Left forelimb (tissue), 1 donor: ENCODE data around the gene SPRR3.
"Not testable (repeated sequence)": the region's sequence is repeated elsewhere in the genome, so short reads cannot be mapped to it uniquely, and the experiment has no call there.

Source experiments
- DNase-seq: peaks from one replicate; pipeline ENCODE4 v3.0.0-alpha.2; 2018; ENCODE audit warnings: low spot score

SPRR3 gene

DNA sequence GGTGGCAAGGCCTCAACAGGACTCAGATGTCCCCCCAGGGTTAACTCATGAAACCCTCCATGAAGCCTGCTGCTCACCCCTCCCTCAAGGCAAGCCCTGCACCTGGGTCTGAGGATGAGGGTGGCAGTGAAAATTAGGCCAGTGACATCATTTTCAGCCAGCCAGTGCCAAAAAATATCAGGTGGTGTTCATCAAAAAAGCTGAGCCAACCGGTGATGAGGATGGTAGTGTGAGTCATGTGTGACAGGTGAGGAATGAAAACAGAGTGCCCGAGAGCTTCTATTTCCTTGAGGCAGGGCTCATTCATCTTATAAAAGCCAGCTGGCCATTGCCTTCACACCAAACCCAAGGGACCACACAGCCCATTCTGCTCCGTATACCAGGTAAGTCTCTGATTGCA, 17.8 kb upstream of the SPRR3 start, which contains the start of gene SPRR1A:
Gene SPRR1A, plus strand, starts transcription at position 339 of the 400 bp plus-strand sequence. CDS start 1,150 bp downstream, outside the sequence.
- DNase-seq = no peak

- no peak for DNase-seq
Measured at GRCh38 chr1:152986578-152986977, 15.0 kb upstream of the SPRR3 start.

DNA sequence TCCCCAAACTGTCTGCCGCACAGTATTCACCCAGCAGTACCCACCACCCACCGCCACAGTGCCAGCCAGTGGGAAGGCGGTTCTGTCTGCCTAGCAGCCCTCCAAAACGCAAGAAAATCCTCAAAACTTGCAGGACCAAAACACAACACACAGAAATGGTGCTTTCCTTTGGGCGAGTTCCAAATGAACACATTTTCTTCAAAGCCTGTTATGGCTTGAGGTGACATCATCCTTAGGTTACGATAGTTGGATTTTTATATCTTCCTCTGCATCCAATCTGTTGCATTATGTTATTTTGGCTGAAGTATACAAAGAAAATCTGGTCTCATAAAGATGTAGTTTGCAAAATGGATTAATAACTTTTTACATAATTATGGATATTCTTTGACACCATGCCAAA, 8.4 kb upstream of the SPRR3 start:
- DNase-seq = no peak

GRCh38 chr1:152995842-152996241, 5.7 kb upstream of the SPRR3 start:
- DNase-seq = no peak

GRCh38 chr1:152996633-152997400, 4.7 kb upstream of the SPRR3 start:
- no peak for DNase-seq

DNA sequence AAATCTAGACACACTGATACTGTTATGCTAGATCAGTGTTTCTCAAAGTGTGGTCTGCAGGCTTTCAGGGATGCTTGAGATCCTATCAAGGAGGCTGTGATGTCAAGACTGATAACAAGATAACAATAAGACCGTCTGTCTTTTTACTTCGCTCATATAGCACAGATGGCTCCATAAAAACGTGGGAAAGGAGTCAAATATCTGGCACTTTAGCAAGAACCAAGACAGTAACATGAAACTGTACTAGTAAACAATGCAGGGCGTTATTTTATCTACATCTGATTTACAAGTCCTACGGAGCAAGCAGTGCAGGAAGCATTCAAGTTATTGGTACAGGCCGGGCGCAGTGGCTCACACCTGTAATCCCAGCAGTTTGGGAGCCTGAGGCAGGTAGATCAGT, 3.6 kb upstream of the SPRR3 start:
- DNase-seq = no peak

- no peak for DNase-seq
Measured at GRCh38 chr1:152998476-152998875, 3.1 kb upstream of the SPRR3 start.

- no peak for DNase-seq
Measured at GRCh38 chr1:152999818-153000217, 1.7 kb upstream of the SPRR3 start.

DNA sequence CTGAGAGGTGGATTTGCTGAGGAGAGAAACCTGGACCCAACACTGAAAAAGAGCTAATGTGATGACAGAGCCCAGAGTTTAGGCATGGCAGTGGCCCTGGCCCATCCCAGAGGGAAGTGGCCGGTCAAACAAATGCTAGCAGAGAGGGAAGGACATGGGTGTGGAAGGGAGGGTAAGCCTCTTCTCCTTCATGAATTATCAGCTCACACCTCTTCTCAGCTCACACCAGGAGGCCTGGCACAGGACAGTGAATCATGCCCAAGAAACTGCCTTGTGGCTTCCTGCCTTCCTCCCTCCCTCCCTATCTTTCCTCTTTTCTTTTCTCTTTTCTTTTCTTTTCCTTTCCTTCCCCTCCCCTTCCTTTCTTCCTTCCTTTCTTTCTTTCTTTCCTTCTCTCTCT, 1.3 kb upstream of the SPRR3 start:
- no peak for DNase-seq

DNA sequence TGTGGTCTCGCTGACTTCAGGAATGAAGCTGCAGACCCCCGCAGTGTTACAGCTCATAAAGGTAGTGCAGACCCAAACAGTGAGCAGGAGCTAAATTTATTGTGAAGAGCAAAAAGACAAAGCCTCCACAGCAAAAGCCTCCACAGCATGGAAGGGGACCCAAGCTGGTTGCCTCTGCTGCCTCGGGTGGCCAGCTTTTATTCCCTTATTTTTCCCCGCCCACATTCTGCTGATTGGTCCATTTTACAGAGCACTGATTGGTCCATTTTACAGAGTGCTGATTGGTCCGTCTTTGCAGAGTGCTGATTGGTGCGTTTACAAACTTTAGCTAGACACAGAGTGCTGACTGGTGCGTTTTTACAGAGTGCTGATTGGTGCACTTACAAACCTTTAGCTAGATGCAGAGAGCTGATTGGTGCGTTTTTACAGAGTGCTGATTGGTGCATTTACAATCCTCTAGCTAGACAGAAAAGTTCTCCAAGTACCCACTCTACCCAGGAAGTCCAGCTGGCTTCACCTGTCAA, 9.7 kb downstream of the SPRR3 start:
- not testable (repeated sequence) for DNase-seq

- DNase-seq = not testable (repeated sequence)
Measured at GRCh38 chr1:153021829-153022228, 20.3 kb downstream of the SPRR3 start.

- not testable (repeated sequence) for DNase-seq
Measured at GRCh38 chr1:153022340-153022739, 20.8 kb downstream of the SPRR3 start.

DNA sequence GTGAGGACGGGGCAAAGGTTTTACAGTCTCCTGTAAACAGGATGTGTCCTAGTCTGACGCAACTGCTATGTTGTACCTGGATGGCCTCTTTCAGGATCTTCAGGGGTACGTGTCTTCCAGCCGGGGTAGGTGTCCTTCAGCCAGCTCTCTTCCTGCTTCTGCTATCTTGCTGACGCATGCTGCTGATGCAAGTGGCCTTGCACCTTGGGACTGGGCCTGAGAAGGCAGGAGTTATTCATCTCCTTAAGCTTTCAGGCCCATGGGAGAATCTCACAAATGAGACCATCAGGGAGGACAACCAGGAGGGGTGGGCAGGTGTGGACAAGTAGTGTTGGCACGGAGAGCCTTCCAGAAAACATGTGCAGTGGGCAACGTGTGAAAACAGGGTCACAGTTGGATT, 21.6 kb downstream of the SPRR3 start:
- DNase-seq = no peak

- DNase-seq = no peak
Measured at GRCh38 chr1:153024413-153024812, 22.9 kb downstream of the SPRR3 start.

GRCh38 chr1:153025797-153026196, 24.2 kb downstream of the SPRR3 start:
- no peak for DNase-seq

DNA sequence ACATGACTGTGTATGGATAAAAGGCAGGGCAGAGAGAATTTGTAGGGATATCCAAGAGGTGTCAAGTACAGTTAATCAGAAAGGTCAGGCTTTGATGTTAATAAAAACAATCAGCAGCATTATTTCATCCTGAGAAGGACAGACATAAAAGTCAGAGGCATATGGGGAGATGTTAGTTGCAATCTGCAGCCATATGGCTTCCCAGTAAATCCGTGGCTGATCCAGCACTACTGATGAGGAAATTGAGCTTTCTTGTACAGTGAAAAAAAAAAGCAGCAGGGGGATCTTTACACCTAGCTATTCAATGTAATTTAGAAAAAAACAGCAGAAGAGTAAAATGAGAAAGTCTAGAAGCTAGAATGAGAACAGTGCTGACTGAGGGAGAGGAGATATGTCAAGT, 27.2 kb downstream of the SPRR3 start:
- DNase-seq = no peak

- no peak for DNase-seq
Measured at GRCh38 chr1:153030895-153031294, 29.3 kb downstream of the SPRR3 start, which contains the start of gene SPRR1B. Gene SPRR1B, plus strand, starts transcription at chr1:153031203. Its CDS starts 1,143 bp downstream, at chr1:153032346.

- DNase-seq = no peak
Measured at GRCh38 chr1:153032073-153032472, 30.5 kb downstream of the SPRR3 start.

DNA sequence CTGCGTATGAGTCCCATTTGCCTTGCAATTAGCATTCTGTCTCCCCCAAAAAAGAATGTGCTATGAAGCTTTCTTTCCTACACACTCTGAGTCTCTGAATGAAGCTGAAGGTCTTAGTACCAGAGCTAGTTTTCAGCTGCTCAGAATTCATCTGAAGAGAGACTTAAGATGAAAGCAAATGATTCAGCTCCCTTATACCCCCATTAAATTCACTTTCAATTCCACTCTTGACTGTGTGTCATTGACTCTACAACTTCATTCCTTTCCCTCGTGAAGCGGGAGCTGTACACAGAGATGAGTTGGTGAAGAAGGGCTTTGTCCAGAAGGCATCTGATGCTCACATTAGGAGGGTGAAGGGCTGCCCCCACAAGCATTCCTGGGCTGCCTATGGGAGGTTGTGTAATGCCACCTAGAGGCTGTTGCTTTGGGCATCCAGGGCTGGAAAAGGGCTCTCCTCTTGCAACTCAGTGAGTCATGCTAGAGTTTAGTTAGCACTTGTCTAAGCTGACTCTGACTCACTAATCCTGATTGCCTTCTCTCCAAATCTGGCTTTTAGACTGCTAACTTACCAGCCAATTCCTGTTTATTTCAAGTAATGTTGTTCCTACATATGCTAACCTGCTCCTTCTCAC, 31.2 kb downstream of the SPRR3 start:
- no peak for DNase-seq

- no peak for DNase-seq
Measured at GRCh38 chr1:153035211-153035610, 33.7 kb downstream of the SPRR3 start.

DNA sequence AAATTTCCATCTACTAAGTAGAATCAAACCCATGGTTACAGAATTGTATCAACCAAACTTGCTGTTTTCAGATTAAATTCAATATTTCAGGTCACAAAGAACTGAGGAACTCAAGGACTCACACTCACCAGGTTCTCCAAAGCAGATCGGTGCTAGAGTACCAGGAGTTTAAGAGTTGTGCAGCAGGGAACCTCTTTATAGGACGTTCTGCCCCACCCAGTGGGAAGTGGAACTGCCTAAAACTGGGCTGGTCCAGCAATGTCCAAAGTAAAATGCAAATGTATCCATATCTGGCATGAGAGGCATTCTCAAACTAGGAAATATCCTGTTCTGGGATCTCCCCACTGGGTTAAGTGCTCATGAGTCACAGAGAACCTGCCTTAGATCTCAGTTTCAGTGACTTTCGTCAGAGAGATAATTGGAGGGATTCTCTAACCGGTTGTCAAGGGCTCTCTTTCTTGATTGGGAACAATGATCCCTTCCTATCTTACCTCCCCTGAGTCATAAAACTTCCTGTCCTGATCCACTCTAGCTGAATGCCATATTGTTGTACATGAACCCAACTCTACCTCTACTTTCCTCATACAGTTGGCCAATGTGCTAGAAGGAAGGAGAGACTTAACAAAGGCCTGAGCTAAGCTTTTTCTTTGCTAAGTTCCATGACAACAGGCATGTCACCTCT, 39.5 kb downstream of the SPRR3 start, which contains the start of gene SPRR2D:
Gene SPRR2D, minus strand, starts transcription at position 171 of the 682 bp plus-strand sequence. CDS start 774 bp downstream, outside the sequence.
- no peak for DNase-seq

GRCh38 chr1:153049211-153049610, 47.7 kb downstream of the SPRR3 start:
- DNase-seq = no peak
